SH-SY5Y (cell line): ENCODE measurements around the gene GMDS.

Source experiments
- GATA2 ChIP-seq: IDR thresholded peaks from 2 replicates; pipeline ENCODE4 v1.6.1; 2011; ENCODE audit warnings: mild to moderate bottlenecking, low read depth, low read length
- GATA3 ChIP-seq: IDR thresholded peaks from 2 replicates; pipeline ENCODE4 v1.6.1; 2011; ENCODE audit warnings: low read depth, mild to moderate bottlenecking, low read length, moderate library complexity

- TF ChIP-seq GATA2, result no peak
- no peak for TF ChIP-seq GATA3
These were observed 659.1 kb downstream of the GMDS start for GRCh38 chr6:1586256-1586655.
